Ishikawa (cell line): ENCODE data around the gene SENP6.

Experiments
- CEBPB ChIP-seq: IDR thresholded peaks from 2 replicates; pipeline ENCODE4 v1.6.1; 2012
- CREB1 ChIP-seq: IDR thresholded peaks from 2 replicates; pipeline ENCODE4 v1.6.1; 2012; ENCODE audit warnings: low read depth
- EGR1 ChIP-seq: IDR thresholded peaks from 2 replicates; pipeline ENCODE4 v1.6.1; 2012
- EP300 ChIP-seq: IDR thresholded peaks from 2 replicates; pipeline ENCODE4 v1.6.1; 2012; ENCODE audit warnings: borderline replicate concordance
- FOXM1 ChIP-seq: IDR thresholded peaks from 2 replicates; pipeline ENCODE4 v1.6.1; 2012; ENCODE audit warnings: low read depth, borderline replicate concordance
- MAX ChIP-seq: IDR thresholded peaks from 2 replicates; pipeline ENCODE4 v1.6.1; 2012
- NFIC ChIP-seq: IDR thresholded peaks from 2 replicates; pipeline ENCODE4 v1.6.1; 2012
- RAD21 ChIP-seq: IDR thresholded peaks from 2 replicates; pipeline ENCODE4 v1.6.1; 2012; ENCODE audit warnings: low read depth
- REST ChIP-seq: IDR thresholded peaks from 2 replicates; pipeline ENCODE4 v1.6.1; 2012; ENCODE audit warnings: low read depth, mild to moderate bottlenecking
- TAF1 ChIP-seq: IDR thresholded peaks from 2 replicates; pipeline ENCODE4 v1.6.1; 2012; ENCODE audit warnings: low read depth, mild to moderate bottlenecking
- TCF12 ChIP-seq: IDR thresholded peaks from 2 replicates; pipeline ENCODE4 v1.6.1; 2012; ENCODE audit warnings: low read depth
- TEAD4 ChIP-seq: IDR thresholded peaks from 2 replicates; pipeline ENCODE4 v1.6.1; 2012
- USF1 ChIP-seq: IDR thresholded peaks from 2 replicates; pipeline ENCODE4 v1.6.1; 2012
- YY1 ChIP-seq: IDR thresholded peaks from 2 replicates; pipeline ENCODE4 v1.6.1; 2012; ENCODE audit warnings: low read depth
- ZBTB7A ChIP-seq: IDR thresholded peaks from 2 replicates; pipeline ENCODE4 v1.6.1; 2012; ENCODE audit warnings: low read depth

Gene SENP6

GRCh38 chr6:75719133-75719532 lies 117.5 kb downstream of the SENP6 start:
- TF ChIP-seq EP300 (no peak), EGR1 (no peak), RAD21 (no peak), REST (no peak), CREB1 (no peak), USF1 (no peak), NFIC (no peak), TAF1 (no peak)

GRCh38 chr6:75723382-75723781 lies 121.7 kb downstream of the SENP6 start:
- TF ChIP-seq ZBTB7A (no peak), REST (no peak), CEBPB (no peak), CREB1 (no peak), EP300 (no peak), NFIC (no peak), FOXM1 (no peak)

- TF ChIP-seq RAD21 (no peak), TAF1 (no peak), EP300 (no peak), CEBPB (no peak), MAX (no peak), REST (no peak), USF1 (no peak), NFIC (no peak), TCF12 (no peak), YY1 (no peak), CREB1 (no peak), ZBTB7A (no peak), TEAD4 (no peak)
These were observed 125.5 kb downstream of the SENP6 start for GRCh38 chr6:75727206-75727605.

GRCh38 chr6:75735491-75736186 lies 134.0 kb downstream of the SENP6 start:
- TF ChIP-seq NFIC (no peak), MAX (no peak), CREB1 (no peak), TAF1 (no peak), RAD21 (no peak), FOXM1 (no peak), TCF12 (no peak), EP300 (no peak), USF1 (no peak), REST (no peak), CEBPB (no peak), TEAD4 (no peak), EGR1 (no peak), YY1 (no peak), ZBTB7A (no peak)
